ENCODE measurements around the gene ANXA6. TPM values are rescaled to one million over a fixed set of nuclear protein-coding genes. Genes with fewer than 3 reads are reported as not detected.

Gene ANXA6
- total RNA-seq (2013): 160 TPM
- polyA plus RNA-seq: 100 to 1,000 TPM in 1 of 3 donors, 10 to 100 TPM in 2; 60.6 to 124 (median 93.5) TPM
- polyA minus RNA-seq: 159 and 194 TPM in 2 replicates
- 22.6 to 171 (median 96.5) reads per million in 11 experiments for total RNA-seq

- Histone ChIP-seq H3K4me2 (replicated peaks; ENCODE audit: extremely low read depth, low read length, poor library complexity, severe bottlenecking) (peak within 1 kb of the TSS; percentile 99), H2AFZ (ENCODE audit: insufficient read depth, low read depth, low read length, poor library complexity, severe bottlenecking) (peak within 1 kb of the TSS; percentile 93), H4K20me1 (ENCODE audit: insufficient read depth, low read length) (peaks cover 6% of the 10 kb centered on the region), H3K4me1 (ENCODE audit: control insufficient read depth in 1 of 2, insufficient read depth in 2 of 2, low read length in 2 of 2) (peaks cover 54 to 69% of the 10 kb centered on the region in 2 donors), H3K9me3 (replicated peaks in 1 of 2; ENCODE audit: control insufficient read depth in 1 of 2, insufficient read depth in 1 of 2, low read length in 2 of 2) (no peaks in the 10 kb centered on the region), H3K27ac (ENCODE audit: low read depth in 1 of 2, low read length in 2 of 2) (peak within 1 kb of the TSS; percentile 67 to 86), H3K4me3 (replicated peaks in 1 of 3; ENCODE audit: low read depth in 2 of 3, low read length in 3 of 3) (peak within 1 kb of the TSS; percentile 70 to 96 (median 82)), H3K9ac (ENCODE audit: insufficient read depth, low read length, poor library complexity, severe bottlenecking) (peak within 1 kb of the TSS; percentile 85), H3K36me3 (replicated peaks in 1 of 2; ENCODE audit: control insufficient read depth in 1 of 2, insufficient read depth in 2 of 2, low read length in 2 of 2) (no peaks in the 10 kb centered on the region), H3K27me3 (ENCODE audit: control insufficient read depth in 2 of 2, insufficient read depth in 2 of 2, low read length in 2 of 2) (no peaks in the 10 kb centered on the region), H3K79me2 (ENCODE audit: insufficient read depth, low read length) (peaks cover 62% of the 10 kb centered on the region)
- H3K27ac Mint-ChIP-seq: peak within 1 kb of the TSS; percentile 85 to 96 (median 91)
- no peaks in the 10 kb centered on the region for H3K9me3 Mint-ChIP-seq
- no peak for TF ChIP-seq CTCF (IDR thresholded peaks at IDR 0.05)
- peaks cover 0 to 3% (median 2%) of the 10 kb centered on the region in 3 donors for H3K27me3 Mint-ChIP-seq (ENCODE audit: low read depth in 3 of 3)
- WGBS (ENCODE audit: insufficient coverage): under 1% methylated on average over 56 of the region's 60 CpGs
- DNase-seq: peak; percentile 58 to 77 (median 66)
- H3K4me3 Mint-ChIP-seq: peak within 1 kb of the TSS; percentile 86 to 91
- intact Hi-C loops (cut with micrococcal nuclease): loop anchor here in 1 of 2 donors (1.0 to 5.0 kb wide), 3 partner anchors 7 to 100 kb away; no protein-coding TSS in a partner anchor
- H3K36me3 Mint-ChIP-seq: peaks cover 8 to 10% of the 10 kb centered on the region in 2 donors
- H3K4me1 Mint-ChIP-seq: peaks cover 71% of the 10 kb centered on the region
Observed at GRCh38 chr5:151157426-151158286, at the start of gene ANXA6. Gene ANXA6, minus strand, starts transcription at chr5:151157779. Its CDS starts 9,878 bp downstream, at chr5:151147901.

- peaks cover 45 to 64% of the 10 kb centered on the region in 2 donors for H3K36me3 Mint-ChIP-seq
- Histone ChIP-seq H3K9ac (ENCODE audit: insufficient read depth, low read length, poor library complexity, severe bottlenecking) (no peak overlapping the region), H2AFZ (ENCODE audit: insufficient read depth, low read depth, low read length, poor library complexity, severe bottlenecking) (no peak overlapping the region), H3K27ac (ENCODE audit: low read depth in 1 of 2, low read length in 2 of 2) (peak overlapping the region in 1 of 2 donors; percentile 28), H3K36me3 (replicated peaks in 1 of 2; ENCODE audit: control insufficient read depth in 1 of 2, insufficient read depth in 2 of 2, low read length in 2 of 2) (peaks cover 34 to 50% of the 10 kb centered on the region in 2 donors), H3K27me3 (ENCODE audit: control insufficient read depth in 2 of 2, insufficient read depth in 2 of 2, low read length in 2 of 2) (no peaks in the 10 kb centered on the region), H3K4me1 (ENCODE audit: control insufficient read depth in 1 of 2, insufficient read depth in 2 of 2, low read length in 2 of 2) (peaks cover 40 to 41% of the 10 kb centered on the region in 2 donors), H4K20me1 (ENCODE audit: insufficient read depth, low read length) (peaks cover 11% of the 10 kb centered on the region), H3K4me3 (replicated peaks in 1 of 3; ENCODE audit: low read depth in 2 of 3, low read length in 3 of 3) (no peak overlapping the region), H3K79me2 (ENCODE audit: insufficient read depth, low read length) (peaks cover 59% of the 10 kb centered on the region), H3K9me3 (replicated peaks in 1 of 2; ENCODE audit: control insufficient read depth in 1 of 2, insufficient read depth in 1 of 2, low read length in 2 of 2) (no peaks in the 10 kb centered on the region), H3K4me2 (replicated peaks; ENCODE audit: extremely low read depth, low read length, poor library complexity, severe bottlenecking) (no peak overlapping the region)
- H3K27ac Mint-ChIP-seq: peak overlapping the region in 4 of 7 donors; percentile 20 to 90 (median 66)
- H3K9me3 Mint-ChIP-seq: peaks cover 0 to 2% (median 0%) of the 10 kb centered on the region in 7 donors
- intact Hi-C loops (cut with micrococcal nuclease): loop anchor here in 1 of 2 donors (5.0 kb wide), 1 partner anchor 48 kb away; the partner anchor contains the start of gene ANXA6
- peaks cover 0 to 3% (median 3%) of the 10 kb centered on the region in 3 donors for H3K27me3 Mint-ChIP-seq (ENCODE audit: low read depth in 3 of 3)
- TF ChIP-seq CTCF (IDR thresholded peaks at IDR 0.05): no peak
- H3K4me3 Mint-ChIP-seq: no peak overlapping the region
- 97% methylated on average over 9 of the region's 10 CpGs for WGBS (ENCODE audit: insufficient coverage)
- no peak for DNase-seq
- H3K4me1 Mint-ChIP-seq: peaks cover 42% of the 10 kb centered on the region
Observed at GRCh38 chr5:151205411-151205810, 47.8 kb upstream of the ANXA6 start.

All from CD14-positive monocyte (primary cell).